Amygdala (tissue), 56 donors: ENCODE data around the gene MTHFD1L.
A peak's percentile ranks its signal among the peaks of the same experiment; 100 is the strongest.
"Not testable (repeated sequence)": the region's sequence is repeated elsewhere in the genome, so short reads cannot be mapped to it uniquely, and the experiment has no call there.

Experiments
- DNase-seq, 56 donors: peaks; one replicate each; lab custom pipeline; 2025; lab: John Stamatoyannopoulos, UW

The MTHFD1L gene

GRCh38 chr6:151034825-151035781, 169.6 kb downstream of the MTHFD1L start:
- DNase-seq = no peak

GRCh38 chr6:151036211-151036721, 170.8 kb downstream of the MTHFD1L start:
- not testable (repeated sequence) for DNase-seq

- no peak for DNase-seq
Measured at GRCh38 chr6:151036869-151037680, 171.6 kb downstream of the MTHFD1L start.

- DNase-seq = no peak
Measured at GRCh38 chr6:151038616-151039015, 173.1 kb downstream of the MTHFD1L start.

GRCh38 chr6:151040888-151041521, 175.5 kb downstream of the MTHFD1L start:
- DNase-seq = not testable (repeated sequence)

GRCh38 chr6:151041686-151042085, 176.2 kb downstream of the MTHFD1L start:
- no peak for DNase-seq

- not testable (repeated sequence) for DNase-seq
Measured at GRCh38 chr6:151042911-151043330, 177.4 kb downstream of the MTHFD1L start.

- no peak for DNase-seq
Measured at GRCh38 chr6:151043944-151044343, 178.4 kb downstream of the MTHFD1L start.

GRCh38 chr6:151044465-151045441, 179.3 kb downstream of the MTHFD1L start:
- no peak for DNase-seq

- peak in 1 of 56 donors; percentile 7 for DNase-seq
Measured at GRCh38 chr6:151045511-151046222, 180.2 kb downstream of the MTHFD1L start.

GRCh38 chr6:151051164-151051563, 185.7 kb downstream of the MTHFD1L start:
- DNase-seq = no peak

- DNase-seq = no peak
Measured at GRCh38 chr6:151052021-151052646, 186.6 kb downstream of the MTHFD1L start.

GRCh38 chr6:151054306-151054705, 188.8 kb downstream of the MTHFD1L start:
- DNase-seq = no peak

GRCh38 chr6:151056230-151056907, 190.9 kb downstream of the MTHFD1L start:
- DNase-seq = no peak

- no peak for DNase-seq
Measured at GRCh38 chr6:151057061-151057460, 191.6 kb downstream of the MTHFD1L start.

GRCh38 chr6:151058021-151058733, 192.7 kb downstream of the MTHFD1L start:
- no peak for DNase-seq

GRCh38 chr6:151059612-151060095, 194.2 kb downstream of the MTHFD1L start:
- no peak for DNase-seq
